Progenitor cell of endocrine pancreas (in vitro differentiated cells): ENCODE measurements around the gene NECTIN2. TPM values are rescaled to one million over a fixed set of nuclear protein-coding genes. Genes with fewer than 3 reads are reported as not detected.

Source experiments
- DNase-seq: peaks from one replicate; pipeline ENCODE4 v3.0.0; 2021; ENCODE audit warnings: low spot score; ENCODE audit not compliant: unreplicated experiment
- H3K27ac Mint-ChIP-seq: 2 replicates; pipeline ENCODE4 v1.8.0; 2021; ENCODE audit warnings: mild to moderate bottlenecking, moderate library complexity, mixed read lengths
- H3K27me3 Mint-ChIP-seq: 2 replicates; pipeline ENCODE4 v1.8.0; 2021; ENCODE audit warnings: mixed read lengths
- H3K36me3 Mint-ChIP-seq: 2 replicates; pipeline ENCODE4 v1.8.0; 2022; ENCODE audit warnings: mixed read lengths; ENCODE audit not compliant: insufficient read depth
- H3K4me1 Mint-ChIP-seq: 2 replicates; pipeline ENCODE4 v1.8.0; 2021; ENCODE audit warnings: low read depth, mixed read lengths
- H3K4me3 Mint-ChIP-seq: 2 replicates; pipeline ENCODE4 v1.8.0; 2021; ENCODE audit warnings: low read depth, mild to moderate bottlenecking, moderate library complexity, mixed read lengths
- H3K9me3 Mint-ChIP-seq: 2 replicates; pipeline ENCODE4 v1.8.0; 2021; ENCODE audit warnings: low read depth, mixed read lengths
- CTCF ChIP-seq: fragments of 200-600 bp; sonication (generic); IDR thresholded peaks from one replicate; pipeline ENCODE4 v1.5.0; 2021; ENCODE audit warnings: antibody characterized with exemption, mild to moderate bottlenecking; ENCODE audit not compliant: unreplicated experiment
- total RNA-seq: library from RNA; stranded (reverse); gene quantifications from 2 replicates; pipeline ENCODE4 v1.2.1, GENCODE V29; 2021

NECTIN2 gene
- total RNA-seq, 1 donor from 2014 or later: 201 TPM

- Mint-ChIP-seq H3K27ac (peak overlapping the region; percentile 99), H3K4me3 (peak overlapping the region; percentile 98), H3K27me3 (no peaks in the 10 kb centered on the region), H3K36me3 (peaks cover 2% of the 10 kb centered on the region), H3K9me3 (no peaks in the 10 kb centered on the region), H3K4me1 (peaks cover 30% of the 10 kb centered on the region)
- DNase-seq: no peak
- TF ChIP-seq CTCF: no peak
Measured at GRCh38 chr19:44848036-44848811, 2.1 kb downstream of the NECTIN2 start.

GRCh38 chr19:44848812-44849447 is 2.8 kb downstream of the NECTIN2 start:
- Mint-ChIP-seq H3K36me3 (peaks cover 6% of the 10 kb centered on the region), H3K27me3 (no peaks in the 10 kb centered on the region), H3K9me3 (no peaks in the 10 kb centered on the region), H3K4me3 (peak overlapping the region; percentile 98), H3K27ac (peak overlapping the region; percentile 99), H3K4me1 (peaks cover 31% of the 10 kb centered on the region)
- no peak for TF ChIP-seq CTCF
- no peak for DNase-seq

- Mint-ChIP-seq H3K27ac (peak overlapping the region; percentile 59), H3K4me3 (no peak overlapping the region), H3K4me1 (peaks cover 28% of the 10 kb centered on the region)
Measured at GRCh38 chr19:44850641-44851109, 4.6 kb downstream of the NECTIN2 start.

GRCh38 chr19:44851427-44851826 is 5.3 kb downstream of the NECTIN2 start:
- TF ChIP-seq CTCF: no peak
- H3K4me1 Mint-ChIP-seq: peaks cover 31% of the 10 kb centered on the region
- H3K4me3 Mint-ChIP-seq: no peak overlapping the region
- H3K36me3 Mint-ChIP-seq: peaks cover 11% of the 10 kb centered on the region
- H3K9me3 Mint-ChIP-seq: no peaks in the 10 kb centered on the region
- no peak for DNase-seq
- no peaks in the 10 kb centered on the region for H3K27me3 Mint-ChIP-seq
- H3K27ac Mint-ChIP-seq: peak overlapping the region; percentile 73

More at GRCh38 chr19:44850641-44851109, 4.6 kb downstream of the NECTIN2 start:
- DNase-seq: no peak
- Mint-ChIP-seq H3K36me3 (peaks cover 9% of the 10 kb centered on the region), H3K27me3 (no peaks in the 10 kb centered on the region), H3K9me3 (no peaks in the 10 kb centered on the region)
- TF ChIP-seq CTCF: no peak

- Mint-ChIP-seq H3K9me3 (no peaks in the 10 kb centered on the region), H3K4me3 (no peak overlapping the region), H3K4me1 (peaks cover 16% of the 10 kb centered on the region), H3K36me3 (peaks cover 18% of the 10 kb centered on the region), H3K27me3 (no peaks in the 10 kb centered on the region), H3K27ac (peak overlapping the region; percentile 65)
- no peak for TF ChIP-seq CTCF
- DNase-seq: no peak
Measured at GRCh38 chr19:44855606-44856005, 9.5 kb downstream of the NECTIN2 start.
